B cell (primary cell): ENCODE results near the gene WFS1. TPM values are rescaled to one million over a fixed set of nuclear protein-coding genes. Genes with fewer than 3 reads are reported as not detected.

Source experiments
- ATAC-seq: fragments of 200-7000 bp; cut with Tn5 transposase; one replicate; pipeline ENCODE4 v1.10.0; 2021; ENCODE audit warnings: low read depth, mild to moderate bottlenecking, moderate number of reproducible peaks, moderate library complexity
- CTCF ChIA-PET: fragments of 350-600 bp; sonication (Branson Sonifier 250); formaldehyde crosslinking; loops from one replicate; lab custom pipeline; 2021; ENCODE audit warnings: antibody characterized with exemption, inconsistent platforms; lab: Charles Lee
- POLR2A ChIA-PET: fragments of 350-600 bp; sonication (Branson Sonifier 250); formaldehyde crosslinking; loops from one replicate; lab custom pipeline; 2021; ENCODE audit warnings: antibody characterized with exemption; lab: Charles Lee
- DNase-seq: peaks from one replicate; pipeline ENCODE4 v3.0.0; 2013
- H2AFZ ChIP-seq: 2 replicates; pipeline ENCODE4 v1.6.1; 2012; ENCODE audit warnings: mild to moderate bottlenecking, low read depth, low read length; ENCODE audit not compliant: insufficient read depth, poor library complexity, severe bottlenecking
- H3K27ac ChIP-seq, 2 donors: 1 replicate in 1 of 2; 2 replicates in 1 of 2; pipeline ENCODE4 v1.5.1; 2012 to 2013; ENCODE audit warnings: low read length in 2 of 2, mild to moderate bottlenecking in 2 of 2, moderate library complexity in 1 of 2
- H3K27me3 ChIP-seq, 4 experiments: fragments of 200-600 bp in 1 of 4; sonication (generic) in 1 of 4; replicated peaks in 1 of 4; 1 replicate in 2 of 4; 2 replicates in 2 of 4; pipeline versions ENCODE4 v1.6.1 to v1.7.0; 2013 to 2016; ENCODE audit warnings: low read length in 3 of 4, mild to moderate bottlenecking in 2 of 4, mixed read lengths in 1 of 4, moderate library complexity in 1 of 4; ENCODE audit not compliant: insufficient read depth in 4 of 4, control insufficient read depth in 3 of 4; ENCODE audit errors: control extremely low read depth in 1 of 4
- H3K36me3 ChIP-seq, 2 experiments: replicated peaks in 1 of 2; 1 replicate in 1 of 2; 2 replicates in 1 of 2; pipeline versions ENCODE4 v1.6.1 to v1.7.1; 2013; ENCODE audit warnings: low read length in 1 of 2; ENCODE audit not compliant: insufficient read depth in 2 of 2, control insufficient read depth in 1 of 2; ENCODE audit errors: control extremely low read depth in 1 of 2, extremely low read depth in 1 of 2
- H3K4me1 ChIP-seq, 2 donors: fragments of 200-600 bp in 1 of 2; sonication (generic) in 1 of 2; 1 replicate in 1 of 2; 2 replicates in 1 of 2; pipeline versions ENCODE4 v1.5.1 to v1.6.1; 2013 to 2017; ENCODE audit warnings: low read length in 2 of 2; ENCODE audit not compliant: control insufficient read depth in 2 of 2, insufficient read depth in 2 of 2
- H3K4me2 ChIP-seq: replicated peaks from 2 replicates; pipeline ENCODE3; 2012; ENCODE audit warnings: mild to moderate bottlenecking, low read depth, low read length; ENCODE audit not compliant: poor library complexity, severe bottlenecking
- H3K4me3 ChIP-seq, 5 experiments: fragments of 200-600 bp in 1 of 5; sonication (generic) in 1 of 5; 1 replicate in 3 of 5; 2 replicates in 2 of 5; pipeline versions ENCODE4 v1.5.1 to v1.7.0; 2011 to 2016; ENCODE audit warnings: low read length in 4 of 5, mild to moderate bottlenecking in 4 of 5, low read depth in 2 of 5, control low read depth in 1 of 5, moderate library complexity in 1 of 5; ENCODE audit not compliant: insufficient read depth in 1 of 5; ENCODE audit errors: control extremely low read depth in 1 of 5, extremely low read depth in 1 of 5
- H3K79me2 ChIP-seq: fragments of 200-600 bp; sonication (generic); one replicate; pipeline ENCODE4 v1.6.0; 2016; ENCODE audit warnings: low read length; ENCODE audit not compliant: control insufficient read depth, insufficient read depth
- H3K9ac ChIP-seq: fragments of 200-600 bp; sonication (generic); 2 replicates; pipeline ENCODE4 v1.6.1; 2017; ENCODE audit warnings: mild to moderate bottlenecking, low read length, moderate library complexity
- H3K9me3 ChIP-seq, 3 donors: one replicate each; pipeline versions ENCODE4 v1.6.1 to v1.7.1; 2013; ENCODE audit warnings: low read length in 2 of 3; ENCODE audit not compliant: control insufficient read depth in 2 of 3, insufficient read depth in 1 of 3; ENCODE audit errors: control extremely low read depth in 1 of 3
- H4K20me1 ChIP-seq: 2 replicates; pipeline ENCODE4 v1.6.0; 2012; ENCODE audit warnings: mild to moderate bottlenecking, low read length; ENCODE audit not compliant: insufficient read depth, control insufficient read depth, poor library complexity, severe bottlenecking
- H3K27ac Mint-ChIP-seq: one replicate; pipeline ENCODE4 v1.8.0; 2021; ENCODE audit warnings: mixed read lengths
- H3K27me3 Mint-ChIP-seq: one replicate; pipeline ENCODE4 v1.8.0; 2021; ENCODE audit warnings: mixed read lengths
- H3K4me1 Mint-ChIP-seq: one replicate; pipeline ENCODE4 v1.8.0; 2021; ENCODE audit warnings: mixed read lengths
- H3K4me3 Mint-ChIP-seq: one replicate; pipeline ENCODE4 v1.8.0; 2021; ENCODE audit warnings: mixed read lengths
- H3K9me3 Mint-ChIP-seq: one replicate; pipeline ENCODE4 v1.8.0; 2022; ENCODE audit warnings: mixed read lengths; ENCODE audit not compliant: insufficient read depth
- CTCF ChIP-seq: fragments of 200-600 bp; IDR thresholded peaks from one replicate; pipeline ENCODE4 v1.8.0; 2022; ENCODE audit warnings: antibody characterized with exemption, mild to moderate bottlenecking
- EZH2 ChIP-seq: IDR thresholded peaks from 2 replicates; pipeline ENCODE4 v1.6.1; 2012; ENCODE audit warnings: borderline replicate concordance, low read depth, mild to moderate bottlenecking, moderate library complexity, low read length; ENCODE audit not compliant: insufficient read depth, poor library complexity, severe bottlenecking
- WGBS: methylation state at CpG from one replicate; pipeline ENCODE4 v1.1.5; 2013; ENCODE audit warnings: missing lambda C conversion rate; ENCODE audit not compliant: insufficient coverage; 5-methylcytosine and 5-hydroxymethylcytosine counted together
- intact Hi-C: fragments of 100-400 bp; cut with micrococcal nuclease; formaldehyde crosslinking; loops from one replicate; pipeline ENCODE4 v1.10.0; 2022
- polyA plus RNA-seq: library from polyadenylated mRNA; depleted of rRNA; stranded (reverse); fragments of >200 nt; gene quantifications from 2 replicates; pipeline ENCODE4 v1.2.3, GENCODE V29; 2012
- total RNA-seq, 2 donors: library from RNA; stranded (reverse); fragments of 120-200 nt in 1 of 2; gene quantifications; 1 replicate in 1 of 2; 2 replicates in 1 of 2; pipeline versions ENCODE4 v1.2.3 to v1.2.4, GENCODE V29; 2013 to 2022

Gene WFS1
- total and polyA plus RNA-seq, 2 donors (not counting 1 experiment from before 2014, with no cell fraction given) = 5.8 to 6.7 TPM

- Mint-ChIP-seq H3K27me3 (peaks cover 14% of the 10 kb centered on the region), H3K9me3 (no peaks in the 10 kb centered on the region), H3K4me3 (no peak overlapping the region), H3K4me1 (no peaks in the 10 kb centered on the region), H3K27ac (no peak overlapping the region)
- Histone ChIP-seq H2AFZ (no peak overlapping the region), H3K27me3 (peaks cover 0 to 13% (median 6%) of the 10 kb centered on the region in 4 experiments), H3K4me2 (no peak overlapping the region), H3K4me3 (no peak overlapping the region), H3K79me2 (no peaks in the 10 kb centered on the region), H3K9ac (no peak overlapping the region), H3K9me3 (peaks cover 0 to 4% (median 0%) of the 10 kb centered on the region in 3 donors), H4K20me1 (no peaks in the 10 kb centered on the region), H3K27ac (no peak overlapping the region), H3K4me1 (no peaks in the 10 kb centered on the region), H3K36me3 (no peaks in the 10 kb centered on the region)
- WGBS = 90% methylated on average over 5 of the region's 6 CpGs
- intact Hi-C loops = no loop called here
- ChIA-PET CTCF (no interaction called here), POLR2A (no interaction called here)
- ATAC-seq = no peak
- DNase-seq = no peak
- no peak for TF ChIP-seq CTCF
- TF ChIP-seq EZH2 = no peak
These were observed 33.2 kb downstream of the WFS1 start for GRCh38 chr4:6302869-6303268.

GRCh38 chr4:6303943-6304342 is 34.3 kb downstream of the WFS1 start:
- ATAC-seq (no peak), DNase-seq (no peak)
- no peaks in the 10 kb centered on the region for H4K20me1 ChIP-seq
- Mint-ChIP-seq H3K27ac (no peak overlapping the region), H3K4me3 (no peak overlapping the region), H3K27me3 (peaks cover 22% of the 10 kb centered on the region), H3K9me3 (no peaks in the 10 kb centered on the region), H3K4me1 (peaks cover 5% of the 10 kb centered on the region)
- WGBS = 91% methylated on average over 12 of the region's 12 CpGs
- CTCF ChIA-PET = no interaction called here
- no peak overlapping the region for H3K9ac ChIP-seq
- TF ChIP-seq EZH2 = no peak
- no peak for TF ChIP-seq CTCF
- H3K27me3 ChIP-seq = peaks cover 0 to 13% (median 6%) of the 10 kb centered on the region in 4 experiments
- H2AFZ ChIP-seq = no peak overlapping the region
- H3K79me2 ChIP-seq = no peaks in the 10 kb centered on the region
- H3K4me3 ChIP-seq = no peak overlapping the region
- peaks cover 0 to 9% (median 0%) of the 10 kb centered on the region in 3 donors for H3K9me3 ChIP-seq
- no peak overlapping the region for H3K27ac ChIP-seq
- POLR2A ChIA-PET = no interaction called here
- H3K4me1 ChIP-seq = no peaks in the 10 kb centered on the region
- H3K4me2 ChIP-seq = no peak overlapping the region
- intact Hi-C loops = no loop called here
- no peaks in the 10 kb centered on the region for H3K36me3 ChIP-seq
